Measurements from ENCODE around the gene PCDHGB6. TPM values are rescaled to one million over a fixed set of nuclear protein-coding genes. Genes with fewer than 3 reads are reported as not detected.
"Not testable (repeated sequence)": the region's sequence is repeated elsewhere in the genome, so short reads cannot be mapped to it uniquely, and the experiment has no call there.

Gene PCDHGB6
- total RNA-seq (2021) (not detected in 2 replicates), Bru-seq, nascent RNA (percentile 10 among the genes with signal in this experiment), BruChase-seq, experiment 1, labeled RNA remaining after a 2-hour chase (percentile 10 among the genes with signal in this experiment), BruChase-seq, experiment 2, labeled RNA remaining after a 6-hour chase (percentile 19 among the genes with signal in this experiment)
- long read RNA-seq, result 0 reads

GRCh38 chr5:141407790-141408505, at the start of gene PCDHGB6:
TSS of gene PCDHGB6 (plus strand) at chr5:141408021. CDS start at chr5:141408203, 182 bp downstream.
- TF ChIP-seq, protein P1, sequence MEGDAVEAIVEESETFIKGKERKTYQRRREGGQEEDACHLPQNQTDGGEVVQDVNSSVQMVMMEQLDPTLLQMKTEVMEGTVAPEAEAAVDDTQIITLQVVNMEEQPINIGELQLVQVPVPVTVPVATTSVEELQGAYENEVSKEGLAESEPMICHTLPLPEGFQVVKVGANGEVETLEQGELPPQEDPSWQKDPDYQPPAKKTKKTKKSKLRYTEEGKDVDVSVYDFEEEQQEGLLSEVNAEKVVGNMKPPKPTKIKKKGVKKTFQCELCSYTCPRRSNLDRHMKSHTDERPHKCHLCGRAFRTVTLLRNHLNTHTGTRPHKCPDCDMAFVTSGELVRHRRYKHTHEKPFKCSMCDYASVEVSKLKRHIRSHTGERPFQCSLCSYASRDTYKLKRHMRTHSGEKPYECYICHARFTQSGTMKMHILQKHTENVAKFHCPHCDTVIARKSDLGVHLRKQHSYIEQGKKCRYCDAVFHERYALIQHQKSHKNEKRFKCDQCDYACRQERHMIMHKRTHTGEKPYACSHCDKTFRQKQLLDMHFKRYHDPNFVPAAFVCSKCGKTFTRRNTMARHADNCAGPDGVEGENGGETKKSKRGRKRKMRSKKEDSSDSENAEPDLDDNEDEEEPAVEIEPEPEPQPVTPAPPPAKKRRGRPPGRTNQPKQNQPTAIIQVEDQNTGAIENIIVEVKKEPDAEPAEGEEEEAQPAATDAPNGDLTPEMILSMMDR (conservative IDR thresholded peaks at IDR 0.05), result peak; percentile 59
- DNase-seq, result peak in 1 of 2 experiments; percentile 21
- H3K36me3 ChIP-seq (ENCODE audit: low read depth); intact Hi-C loops (cut with micrococcal nuclease; ENCODE audit: unreplicated experiment); H3K9me3 ChIP-seq (ENCODE audit: insufficient read depth, low read depth); H2AFZ ChIP-seq; H3K27ac ChIP-seq; BruUV-seq (replicated peaks); H3K4me2 ChIP-seq; H3K4me3 ChIP-seq; H4K20me1 ChIP-seq (ENCODE audit: insufficient read depth); H3F3A ChIP-seq (ENCODE audit: insufficient read depth, low read depth); H3K4me1 ChIP-seq (replicated peaks; ENCODE audit: insufficient read depth); H3K9me2 ChIP-seq (ENCODE audit: insufficient read depth); H3K79me2 ChIP-seq (ENCODE audit: low read depth); POLR2A ChIA-PET (ENCODE audit: unreplicated experiment): not testable (repeated sequence)
- peaks cover 37% of the 10 kb centered on the region; the same call in 1 of the 2 replicates for H3K27me3 ChIP-seq (ENCODE audit: insufficient read depth, low read depth)
- CTCF ChIA-PET, result interaction anchor here (0.6 to 1.7 kb wide), 2 partner anchors 153 to 156 kb away, joined by 4 to 5 read pairs; no protein-coding TSS in a partner anchor

DNA sequence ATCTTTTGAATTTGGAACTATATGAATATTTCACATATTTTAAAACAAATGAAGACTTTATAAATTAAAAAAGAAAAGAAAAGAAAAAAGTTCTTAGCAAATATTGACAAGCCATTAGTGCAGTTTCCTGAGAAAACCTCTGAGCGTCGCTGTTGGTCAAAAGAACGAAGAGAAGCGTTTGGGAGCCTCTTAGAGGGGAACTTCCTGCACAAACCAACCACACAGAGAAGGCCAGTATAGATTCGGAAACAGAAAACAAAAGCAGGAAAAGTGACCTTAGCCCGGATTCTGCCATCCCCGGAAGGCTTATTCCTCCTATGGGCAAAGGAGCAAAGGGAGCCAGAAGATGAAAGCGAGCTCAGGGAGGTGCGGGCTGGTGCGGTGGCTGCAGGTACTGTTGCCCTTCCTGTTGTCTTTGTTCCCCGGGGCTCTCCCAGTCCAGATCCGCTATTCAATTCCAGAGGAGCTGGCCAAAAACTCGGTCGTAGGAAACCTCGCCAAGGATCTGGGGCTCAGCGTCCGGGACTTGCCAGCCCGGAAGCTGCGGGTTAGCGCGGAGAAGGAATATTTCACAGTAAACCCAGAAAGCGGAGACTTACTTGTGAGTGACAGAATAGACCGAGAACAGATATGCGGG, 47.9 kb upstream of the PCDHGB6 start, which contains the start of gene PCDHGB2:
PCDHGB2 (plus strand) TSS at position 205 of the 637 bp plus-strand sequence; CDS start at position 347, 142 bp downstream.
- H4K20me1 ChIP-seq (ENCODE audit: insufficient read depth), result no peaks in the 10 kb centered on the region
- no peaks in the 10 kb centered on the region for H3K79me2 ChIP-seq (ENCODE audit: low read depth)
- H3K4me2 ChIP-seq, result peak within 1 kb of the TSS; percentile 52
- no TSS peak for BruUV-seq (replicated peaks)
- peaks cover 7% of the 10 kb centered on the region; the same call in 1 of the 2 replicates for H3K9me3 ChIP-seq (ENCODE audit: insufficient read depth, low read depth)
- no peak for DNase-seq
- no peaks in the 10 kb centered on the region for H3F3A ChIP-seq (ENCODE audit: insufficient read depth, low read depth)
- CTCF ChIA-PET, result interaction anchor here (1.3 kb wide), 1 partner anchor 40 kb away, joined by 4 read pairs; the partner anchor contains the start of gene TAF7
- no peak within 1 kb of the TSS for H3K27ac ChIP-seq
- no peak for TF ChIP-seq EZH2 (IDR thresholded peaks at IDR 0.05; ENCODE audit: low read depth)
- TF ChIP-seq, protein P1 (conservative IDR thresholded peaks at IDR 0.05), result peak; percentile 63
- POLR2A ChIA-PET (ENCODE audit: unreplicated experiment), result no interaction called here
- intact Hi-C loops (cut with micrococcal nuclease; ENCODE audit: unreplicated experiment), result no loop called here
- H3K36me3 ChIP-seq (ENCODE audit: low read depth), result no peaks in the 10 kb centered on the region
- H3K4me3 ChIP-seq, result no peak within 1 kb of the TSS; the same call in 1 of the 2 replicates
- peak within 1 kb of the TSS; percentile 66 for H2AFZ ChIP-seq
- no peaks in the 10 kb centered on the region for H3K4me1 ChIP-seq (replicated peaks; ENCODE audit: insufficient read depth)
- H3K27me3 ChIP-seq (ENCODE audit: insufficient read depth, low read depth), result peaks cover 14% of the 10 kb centered on the region
- no peaks in the 10 kb centered on the region for H3K9me2 ChIP-seq (ENCODE audit: insufficient read depth)

DNA sequence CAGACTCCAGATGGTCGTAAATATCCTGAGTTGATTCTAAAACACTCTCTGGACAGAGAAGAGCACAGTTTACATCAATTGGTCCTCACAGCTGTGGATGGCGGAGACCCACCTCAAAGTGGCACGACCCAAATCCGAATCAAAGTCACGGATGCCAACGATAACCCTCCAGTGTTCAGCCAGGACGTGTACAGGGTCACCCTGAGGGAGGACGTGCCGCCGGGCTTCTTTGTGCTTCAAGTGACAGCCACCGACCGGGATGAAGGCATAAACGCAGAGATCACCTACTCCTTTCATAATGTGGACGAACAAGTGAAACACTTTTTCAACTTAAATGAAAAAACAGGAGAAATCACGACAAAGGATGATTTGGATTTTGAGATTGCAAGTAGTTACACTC, 47.1 kb upstream of the PCDHGB6 start:
- no TSS peak for BruUV-seq (replicated peaks)
- peaks cover 19% of the 10 kb centered on the region for H3K27me3 ChIP-seq (ENCODE audit: insufficient read depth, low read depth)
- no peaks in the 10 kb centered on the region for H3K36me3 ChIP-seq (ENCODE audit: low read depth)
- H3K9me2 ChIP-seq (ENCODE audit: insufficient read depth), result no peaks in the 10 kb centered on the region
- TF ChIP-seq, protein P1 (conservative IDR thresholded peaks at IDR 0.05), result no peak
- TF ChIP-seq EZH2 (IDR thresholded peaks at IDR 0.05; ENCODE audit: low read depth), result no peak
- peaks cover 7% of the 10 kb centered on the region; the same call in 1 of the 2 replicates for H3K9me3 ChIP-seq (ENCODE audit: insufficient read depth, low read depth)
- no peaks in the 10 kb centered on the region for H3K79me2 ChIP-seq (ENCODE audit: low read depth)
- ChIA-PET CTCF (interaction anchor here (1.3 kb wide), 1 partner anchor 40 kb away, joined by 4 read pairs; the partner anchor contains the start of gene TAF7), POLR2A (ENCODE audit: unreplicated experiment) (no interaction called here)
- H3K4me1 ChIP-seq (replicated peaks; ENCODE audit: insufficient read depth), result no peaks in the 10 kb centered on the region
- H3K4me3 ChIP-seq, result no peak overlapping the region
- H3F3A ChIP-seq (ENCODE audit: insufficient read depth, low read depth), result no peaks in the 10 kb centered on the region
- no peak overlapping the region for H3K27ac ChIP-seq
- no peak overlapping the region for H2AFZ ChIP-seq
- intact Hi-C loops (cut with micrococcal nuclease; ENCODE audit: unreplicated experiment), result no loop called here
- H3K4me2 ChIP-seq, result no peak overlapping the region
- H4K20me1 ChIP-seq (ENCODE audit: insufficient read depth), result no peaks in the 10 kb centered on the region
- no peak for DNase-seq

Data from PC-9 (cell line).